Retinal pigment epithelial cell (primary cell): ENCODE measurements around the gene TNFRSF13B.

Source experiments
- DNase-seq: peaks from one replicate; pipeline ENCODE4 v3.0.0-alpha.2; 2010; ENCODE audit warnings: low read depth
- H3K4me3 ChIP-seq: 2 replicates; pipeline ENCODE4 v1.5.1; 2011; ENCODE audit warnings: mild to moderate bottlenecking, low read length, control low read depth, moderate library complexity
- CTCF ChIP-seq: conservative IDR thresholded peaks from 2 replicates; pipeline ENCODE4 v1.5.1; 2011; ENCODE audit warnings: low read depth, low read length, control low read depth, inconsistent platforms

Gene TNFRSF13B

GRCh38 chr17:16995930-16996329 is 24.0 kb upstream of the TNFRSF13B start:
- no peak overlapping the region for H3K4me3 ChIP-seq
- TF ChIP-seq CTCF, result no peak
- no peak for DNase-seq

- TF ChIP-seq CTCF, result no peak
- H3K4me3 ChIP-seq, result no peak overlapping the region
- no peak for DNase-seq
These were observed 22.7 kb upstream of the TNFRSF13B start for GRCh38 chr17:16994631-16995030.

- DNase-seq, result no peak
- no peak overlapping the region for H3K4me3 ChIP-seq
- peak; percentile 84 for TF ChIP-seq CTCF
These were observed 19.6 kb upstream of the TNFRSF13B start for GRCh38 chr17:16991349-16992009.

- no peak for TF ChIP-seq CTCF
- DNase-seq, result no peak
These were observed 18.3 kb upstream of the TNFRSF13B start for GRCh38 chr17:16989953-16990860.

GRCh38 chr17:16989230-16989952 is 17.5 kb upstream of the TNFRSF13B start:
- no peak overlapping the region for H3K4me3 ChIP-seq
- no peak for TF ChIP-seq CTCF
- DNase-seq, result no peak

More at GRCh38 chr17:16989953-16990860, 18.3 kb upstream of the TNFRSF13B start:
- no peak overlapping the region for H3K4me3 ChIP-seq

- DNase-seq, result no peak
These were observed 16.9 kb upstream of the TNFRSF13B start for GRCh38 chr17:16988749-16989229.

More at GRCh38 chr17:16988749-16989229, 16.9 kb upstream of the TNFRSF13B start:
- no peak for TF ChIP-seq CTCF
- no peak overlapping the region for H3K4me3 ChIP-seq
